Fibroblast of lung (primary cell): ENCODE results near the gene TMEM37.

Experiments used
- EZH2 ChIP-seq: IDR thresholded peaks from 2 replicates; pipeline ENCODE4 v1.5.1; 2012; ENCODE audit warnings: low read length, control low read depth, mild to moderate bottlenecking; ENCODE audit errors: missing control alignments
- TF ChIP-seq, protein P1 (sequence below), 2 donors: IDR thresholded peaks in 1 of 2; conservative IDR thresholded peaks in 1 of 2; 1 replicate in 1 of 2; 2 replicates in 1 of 2; pipeline ENCODE4 v1.5.1; 2011 to 2012; ENCODE audit warnings: low read length in 2 of 2, control low read depth in 1 of 2, inconsistent platforms in 1 of 2, low read depth in 1 of 2, mild to moderate bottlenecking in 1 of 2

- TF ChIP-seq, protein P1, sequence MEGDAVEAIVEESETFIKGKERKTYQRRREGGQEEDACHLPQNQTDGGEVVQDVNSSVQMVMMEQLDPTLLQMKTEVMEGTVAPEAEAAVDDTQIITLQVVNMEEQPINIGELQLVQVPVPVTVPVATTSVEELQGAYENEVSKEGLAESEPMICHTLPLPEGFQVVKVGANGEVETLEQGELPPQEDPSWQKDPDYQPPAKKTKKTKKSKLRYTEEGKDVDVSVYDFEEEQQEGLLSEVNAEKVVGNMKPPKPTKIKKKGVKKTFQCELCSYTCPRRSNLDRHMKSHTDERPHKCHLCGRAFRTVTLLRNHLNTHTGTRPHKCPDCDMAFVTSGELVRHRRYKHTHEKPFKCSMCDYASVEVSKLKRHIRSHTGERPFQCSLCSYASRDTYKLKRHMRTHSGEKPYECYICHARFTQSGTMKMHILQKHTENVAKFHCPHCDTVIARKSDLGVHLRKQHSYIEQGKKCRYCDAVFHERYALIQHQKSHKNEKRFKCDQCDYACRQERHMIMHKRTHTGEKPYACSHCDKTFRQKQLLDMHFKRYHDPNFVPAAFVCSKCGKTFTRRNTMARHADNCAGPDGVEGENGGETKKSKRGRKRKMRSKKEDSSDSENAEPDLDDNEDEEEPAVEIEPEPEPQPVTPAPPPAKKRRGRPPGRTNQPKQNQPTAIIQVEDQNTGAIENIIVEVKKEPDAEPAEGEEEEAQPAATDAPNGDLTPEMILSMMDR (conservative IDR thresholded peaks at IDR 0.05 in 1 of 2, IDR thresholded peaks at IDR 0.05 in 1 of 2; ENCODE audit: low read depth in 1 of 2, low read length in 2 of 2), result no peak
- TF ChIP-seq EZH2, result no peak
Observed at GRCh38 chr2:119427756-119428155, 3.9 kb upstream of the TMEM37 start.
